GM21447 (cell line): Measurements from ENCODE around the gene PGPEP1.

Source experiments
- ATAC-seq: cut with Tn5 transposase; IDR thresholded peaks from one replicate; pipeline ENCODE4 v1.9.1; 2021; ENCODE audit not compliant: unreplicated experiment

The PGPEP1 gene

DNA sequence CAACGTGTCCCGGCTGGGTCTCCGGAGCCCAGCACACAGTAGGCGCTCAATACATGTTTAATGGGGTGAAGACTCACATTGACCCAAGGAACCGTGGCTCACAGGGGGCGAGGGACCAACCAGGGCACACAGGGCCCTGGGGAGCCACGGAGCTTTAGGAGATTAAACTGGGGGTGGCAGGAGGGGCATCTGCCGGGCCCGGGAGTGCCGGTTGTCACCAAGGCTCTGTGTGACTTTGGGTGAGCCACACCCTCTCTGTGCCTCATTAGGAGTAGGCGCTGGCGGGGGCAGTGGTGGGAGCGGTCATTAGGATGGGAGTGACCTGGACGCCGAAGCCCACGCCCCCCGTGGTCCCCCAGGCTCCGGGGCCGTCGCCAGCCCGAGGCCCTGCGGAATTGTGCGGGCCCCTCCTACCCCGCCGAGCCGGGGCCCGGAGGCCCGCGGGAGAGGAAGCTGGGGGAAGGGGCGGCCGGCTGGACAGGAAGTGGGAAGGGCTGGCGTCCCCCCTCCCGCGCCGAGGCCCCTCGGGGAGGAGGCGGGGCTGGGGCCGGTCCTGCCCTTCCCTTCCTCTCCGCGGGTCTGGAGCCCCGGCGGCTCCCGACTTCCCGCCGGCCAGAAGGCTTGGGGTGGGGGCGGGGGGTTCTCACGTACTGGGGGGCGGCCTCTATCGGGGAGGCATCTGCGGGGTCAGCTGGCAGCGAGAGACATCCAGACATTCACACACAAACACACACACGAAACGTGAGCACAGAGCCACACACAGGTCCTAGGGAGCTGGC is 77.0 kb downstream of the PGPEP1 start:
- ATAC-seq = no peak

DNA sequence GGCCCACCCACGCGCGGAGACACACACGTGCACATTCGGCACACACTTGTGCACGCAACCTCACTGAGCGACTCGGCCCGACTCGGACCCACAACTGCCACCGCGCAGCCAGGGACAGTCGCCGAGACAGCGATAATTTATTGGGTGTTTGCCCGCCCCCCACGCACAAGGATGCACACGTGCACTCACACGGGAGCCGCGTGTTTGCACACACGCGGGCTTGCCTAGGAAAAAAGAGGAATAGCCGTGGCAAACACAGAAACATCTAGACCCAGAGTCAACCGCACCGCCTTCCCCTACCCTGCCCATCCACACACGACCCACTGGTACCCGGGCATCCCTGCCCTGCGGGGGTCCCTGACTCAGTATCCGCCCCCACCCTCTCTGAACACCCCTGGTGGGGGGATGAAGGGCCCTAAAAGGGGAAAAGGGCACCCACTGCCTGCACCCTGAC is 77.7 kb downstream of the PGPEP1 start:
- ATAC-seq = no peak

DNA sequence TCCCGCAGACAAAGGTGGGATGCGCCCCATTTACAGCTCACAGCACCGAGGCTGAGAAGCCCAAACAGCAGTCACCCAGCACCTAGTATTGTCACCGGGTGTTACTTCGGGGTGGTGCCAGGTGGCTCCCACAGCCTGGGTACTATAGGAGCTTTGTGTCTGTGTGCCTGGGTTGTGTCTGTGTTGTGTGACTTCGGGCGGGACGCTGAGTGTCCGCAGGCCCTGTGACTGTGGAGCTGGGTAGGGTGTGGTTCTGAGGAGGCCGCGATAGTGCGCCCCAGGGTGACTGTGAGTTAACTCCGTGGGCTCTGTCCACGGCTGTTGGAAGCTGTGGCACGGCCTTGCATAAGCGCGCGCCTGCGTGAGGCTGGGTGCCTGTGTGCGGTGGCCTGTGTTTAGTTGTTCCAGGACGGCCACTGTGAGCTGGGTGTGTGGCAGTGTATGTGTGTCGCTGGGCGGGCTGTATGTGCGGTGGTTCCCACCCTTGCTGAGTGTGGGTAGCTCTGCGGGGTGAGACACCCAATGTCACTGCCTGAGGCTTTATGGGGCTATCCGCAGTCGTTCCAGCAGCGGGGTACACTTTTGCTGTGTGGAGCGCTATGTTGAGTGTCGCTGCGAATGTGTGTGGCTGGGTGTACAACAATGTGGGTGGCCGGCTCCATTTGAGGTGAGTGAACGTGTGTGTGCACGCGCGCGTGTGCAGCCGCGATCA is 78.2 kb downstream of the PGPEP1 start:
- no peak for ATAC-seq

DNA sequence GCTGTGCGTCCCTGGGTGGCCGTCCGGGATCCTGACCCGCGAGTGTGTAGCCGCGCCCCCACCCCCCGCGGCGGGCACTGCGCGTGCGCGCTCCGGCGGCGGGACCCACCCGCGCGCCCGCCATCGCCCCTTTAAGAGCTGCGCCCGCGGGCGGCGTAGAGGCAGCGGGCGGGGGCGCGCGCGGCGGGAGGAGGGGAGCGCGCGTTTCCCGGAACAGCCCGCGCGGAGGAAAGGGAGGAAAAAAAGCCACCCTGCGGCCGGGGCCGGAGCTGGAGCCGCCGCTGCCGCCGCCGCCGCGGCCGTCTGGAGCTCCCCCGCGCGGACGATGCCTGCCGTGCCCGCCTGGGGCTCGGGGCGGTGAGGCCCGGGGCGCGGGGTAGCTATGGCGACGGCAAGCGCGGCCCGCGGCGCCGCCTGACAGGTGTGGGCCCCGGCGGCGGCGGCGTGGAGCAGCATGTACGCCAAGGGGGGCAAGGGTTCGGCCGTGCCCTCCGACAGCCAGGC is 78.8 kb downstream of the PGPEP1 start, which contains the start of gene SSBP4:
Gene SSBP4, plus strand, starts transcription at position 204 of the 504 bp plus-strand sequence. Its CDS starts 251 bp downstream, at position 455.
- peak; percentile 40 for ATAC-seq
